GM13977 (cell line): ENCODE measurements around the gene CEP128.

Source experiments
- DNase-seq: peaks from one replicate; pipeline ENCODE4 v3.0.0; 2012; ENCODE audit warnings: low spot score
- in situ Hi-C: fragments of 300-500 bp; cut with MboI; formaldehyde crosslinking; loops from one replicate; pipeline ENCODE4 v1.12.0; 2022; ENCODE audit warnings: low sequenced_read_pairs, low pct_unique_long_range_greater_than_20kb, mixed read lengths, inconsistent platforms; ENCODE audit not compliant: unreplicated experiment
- TF ChIP-seq, protein P1 (sequence below): IDR thresholded peaks from 2 replicates; pipeline ENCODE4 v1.5.1; 2012; ENCODE audit warnings: mild to moderate bottlenecking, control low read depth; ENCODE audit not compliant: insufficient read depth; ENCODE audit errors: extremely low read depth, missing control alignments

Gene CEP128

DNA sequence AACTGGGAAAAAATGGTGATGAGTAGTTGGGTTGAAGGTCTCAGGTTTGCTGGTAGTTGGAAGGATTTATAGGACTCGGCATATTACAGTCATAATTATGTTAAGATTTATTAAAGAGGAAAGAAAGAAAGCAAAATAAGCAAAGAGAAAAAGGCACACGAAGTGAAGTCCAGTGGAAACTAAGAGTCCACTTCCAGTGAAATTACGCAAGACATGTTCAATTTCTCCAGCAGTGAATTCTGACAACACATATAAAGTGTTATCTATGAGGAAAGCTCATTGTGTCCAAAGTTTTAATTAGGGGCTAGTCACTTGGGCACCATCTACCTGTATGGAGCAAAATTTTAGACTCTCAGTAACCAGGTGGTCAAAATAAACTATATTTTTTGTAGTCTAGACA lies 143.3 kb downstream of the CEP128 start:
- in situ Hi-C loops = no loop called here
- no peak for DNase-seq

DNA sequence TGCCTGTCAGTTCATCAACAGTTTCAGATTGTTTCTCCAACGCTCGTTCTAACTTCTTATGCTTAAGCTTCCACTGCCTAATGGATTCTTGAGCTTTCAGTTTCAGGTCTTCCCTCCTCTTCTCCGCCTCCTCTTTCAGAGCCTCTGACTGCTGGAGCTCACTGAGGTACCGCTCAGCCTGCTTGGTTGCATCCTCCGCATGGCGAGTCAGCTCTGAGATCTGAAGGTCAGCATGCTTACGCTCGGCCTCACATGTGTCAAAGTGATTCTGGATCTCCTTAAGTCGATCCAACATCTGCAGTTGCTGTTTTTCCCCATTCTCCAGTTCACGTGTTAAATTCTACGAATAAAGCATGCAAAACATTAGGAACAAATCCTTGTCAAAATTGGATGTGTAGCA lies 148.8 kb downstream of the CEP128 start:
- TF ChIP-seq, protein P1, sequence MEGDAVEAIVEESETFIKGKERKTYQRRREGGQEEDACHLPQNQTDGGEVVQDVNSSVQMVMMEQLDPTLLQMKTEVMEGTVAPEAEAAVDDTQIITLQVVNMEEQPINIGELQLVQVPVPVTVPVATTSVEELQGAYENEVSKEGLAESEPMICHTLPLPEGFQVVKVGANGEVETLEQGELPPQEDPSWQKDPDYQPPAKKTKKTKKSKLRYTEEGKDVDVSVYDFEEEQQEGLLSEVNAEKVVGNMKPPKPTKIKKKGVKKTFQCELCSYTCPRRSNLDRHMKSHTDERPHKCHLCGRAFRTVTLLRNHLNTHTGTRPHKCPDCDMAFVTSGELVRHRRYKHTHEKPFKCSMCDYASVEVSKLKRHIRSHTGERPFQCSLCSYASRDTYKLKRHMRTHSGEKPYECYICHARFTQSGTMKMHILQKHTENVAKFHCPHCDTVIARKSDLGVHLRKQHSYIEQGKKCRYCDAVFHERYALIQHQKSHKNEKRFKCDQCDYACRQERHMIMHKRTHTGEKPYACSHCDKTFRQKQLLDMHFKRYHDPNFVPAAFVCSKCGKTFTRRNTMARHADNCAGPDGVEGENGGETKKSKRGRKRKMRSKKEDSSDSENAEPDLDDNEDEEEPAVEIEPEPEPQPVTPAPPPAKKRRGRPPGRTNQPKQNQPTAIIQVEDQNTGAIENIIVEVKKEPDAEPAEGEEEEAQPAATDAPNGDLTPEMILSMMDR = no peak
- DNase-seq = no peak
- in situ Hi-C loops = no loop called here

More for the DNA sequence above, 143.3 kb downstream of the CEP128 start:
- TF ChIP-seq, protein P1 = no peak

DNA sequence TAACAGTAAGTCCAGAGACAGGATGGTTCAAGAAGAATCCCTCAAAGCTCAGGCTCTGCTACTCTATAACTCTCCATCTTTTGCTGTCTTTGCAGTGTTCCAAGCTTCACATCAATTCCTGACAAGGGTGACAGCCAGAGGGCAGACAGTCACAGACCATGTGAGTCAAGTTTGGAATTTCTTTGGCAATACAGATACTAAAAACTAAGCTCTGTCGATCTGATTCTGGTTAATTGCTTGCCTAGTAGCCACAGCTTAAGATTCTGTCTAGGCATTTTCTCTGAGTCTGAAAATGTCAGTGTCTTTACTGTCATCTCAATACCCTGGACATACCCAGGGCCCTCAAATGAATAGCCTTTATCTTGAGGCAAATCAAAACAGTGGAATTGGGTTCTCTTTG lies 153.7 kb downstream of the CEP128 start:
- TF ChIP-seq, protein P1 = no peak
- DNase-seq = no peak
- in situ Hi-C loops = no loop called here

DNA sequence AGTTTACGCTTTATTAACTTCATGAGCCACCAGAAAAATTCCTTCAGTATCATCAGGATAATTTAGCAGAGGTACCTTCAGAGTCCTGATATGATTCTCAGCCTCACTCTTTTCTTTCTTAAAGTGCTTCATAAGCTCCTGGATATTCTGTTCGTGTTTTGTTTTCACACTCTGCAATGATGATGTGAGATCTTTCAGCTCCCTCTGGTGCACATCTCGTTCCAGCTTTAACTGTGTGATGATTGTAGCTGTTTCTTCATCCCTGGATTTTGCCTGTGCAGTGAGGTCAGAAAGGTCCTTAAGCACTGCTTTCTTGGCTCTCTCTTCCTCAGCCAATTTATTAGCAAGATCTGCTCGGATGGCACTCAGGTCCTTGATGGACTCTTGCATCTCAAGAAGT lies 156.7 kb downstream of the CEP128 start:
- in situ Hi-C loops = no loop called here
- no peak for DNase-seq
- TF ChIP-seq, protein P1 = no peak

DNA sequence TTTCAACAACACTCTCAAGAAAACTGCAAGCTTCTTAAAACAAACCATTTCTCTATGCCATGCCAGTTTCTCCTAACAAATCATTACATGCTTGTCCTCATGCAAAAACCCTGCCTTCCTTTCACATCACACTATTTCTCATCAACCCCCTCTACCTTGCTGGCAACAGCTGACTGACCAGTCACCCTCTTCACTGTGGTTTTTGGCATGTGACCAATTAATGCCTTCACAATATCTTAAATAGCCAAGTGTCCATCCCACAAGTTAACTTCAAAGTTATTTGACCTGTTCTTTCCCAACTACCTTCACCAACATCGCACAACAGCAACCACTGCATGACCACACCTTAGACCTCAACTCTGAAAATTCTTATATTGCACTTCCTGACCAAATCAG lies 159.6 kb downstream of the CEP128 start:
- in situ Hi-C loops = no loop called here
- TF ChIP-seq, protein P1 = no peak
- DNase-seq = no peak

DNA sequence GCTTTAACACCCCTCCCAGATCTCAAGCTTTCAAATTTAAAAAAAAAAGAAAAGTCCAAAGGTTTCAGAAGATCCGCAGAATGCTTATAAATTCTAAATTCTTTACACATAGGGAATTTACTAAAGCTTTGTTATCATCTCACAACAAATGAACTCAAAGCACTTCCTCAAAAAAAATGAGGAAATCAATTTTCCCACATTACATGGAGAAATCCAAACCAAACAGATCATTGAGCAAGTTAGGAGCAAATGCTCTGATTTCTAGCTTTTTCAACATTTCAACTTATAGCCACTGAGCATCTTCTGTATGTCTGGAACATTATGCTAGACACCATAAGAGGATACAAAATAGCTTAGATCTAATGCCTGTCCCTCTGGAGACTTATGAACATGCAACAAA lies 161.0 kb downstream of the CEP128 start:
- TF ChIP-seq, protein P1 = no peak
- in situ Hi-C loops = no loop called here
- DNase-seq = no peak

DNA sequence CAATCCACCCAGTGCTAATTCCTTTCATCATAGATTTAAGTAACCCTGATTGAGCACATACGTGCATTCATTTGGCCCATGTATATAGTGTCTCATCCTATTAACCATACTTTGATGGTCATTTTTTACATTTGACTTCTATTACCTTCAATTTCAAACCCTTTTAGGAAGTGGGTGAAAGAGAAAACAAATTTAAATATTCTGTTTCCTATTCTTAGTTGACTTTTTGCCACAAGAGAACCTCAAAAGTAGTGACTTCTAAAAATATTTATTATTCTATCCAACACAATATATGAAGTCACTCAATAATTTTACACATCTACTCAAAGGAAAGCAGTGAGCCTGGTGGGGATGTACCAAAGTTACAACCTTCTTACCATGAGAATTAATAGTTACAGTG lies 164.9 kb downstream of the CEP128 start:
- in situ Hi-C loops = no loop called here
- no peak for DNase-seq
- TF ChIP-seq, protein P1 = no peak
